Mammary epithelial cell (primary cell): ENCODE measurements around the gene RABGAP1L.

ENCODE experiments used
- EZH2 ChIP-seq: IDR thresholded peaks from 2 replicates; pipeline ENCODE4 v1.6.1; 2012; ENCODE audit warnings: low read length, inconsistent platforms, borderline replicate concordance
- TF ChIP-seq, protein P1 (sequence below), 2 donors: IDR thresholded peaks in 1 of 2; conservative IDR thresholded peaks in 1 of 2; 2 replicates each; pipeline ENCODE4 v1.5.1; 2011 to 2012; ENCODE audit warnings: inconsistent platforms in 2 of 2, low read length in 2 of 2, mild to moderate bottlenecking in 2 of 2, control low read depth in 1 of 2, low read depth in 1 of 2; ENCODE audit not compliant: insufficient read depth in 1 of 2; ENCODE audit errors: extremely low read depth in 1 of 2

DNA sequence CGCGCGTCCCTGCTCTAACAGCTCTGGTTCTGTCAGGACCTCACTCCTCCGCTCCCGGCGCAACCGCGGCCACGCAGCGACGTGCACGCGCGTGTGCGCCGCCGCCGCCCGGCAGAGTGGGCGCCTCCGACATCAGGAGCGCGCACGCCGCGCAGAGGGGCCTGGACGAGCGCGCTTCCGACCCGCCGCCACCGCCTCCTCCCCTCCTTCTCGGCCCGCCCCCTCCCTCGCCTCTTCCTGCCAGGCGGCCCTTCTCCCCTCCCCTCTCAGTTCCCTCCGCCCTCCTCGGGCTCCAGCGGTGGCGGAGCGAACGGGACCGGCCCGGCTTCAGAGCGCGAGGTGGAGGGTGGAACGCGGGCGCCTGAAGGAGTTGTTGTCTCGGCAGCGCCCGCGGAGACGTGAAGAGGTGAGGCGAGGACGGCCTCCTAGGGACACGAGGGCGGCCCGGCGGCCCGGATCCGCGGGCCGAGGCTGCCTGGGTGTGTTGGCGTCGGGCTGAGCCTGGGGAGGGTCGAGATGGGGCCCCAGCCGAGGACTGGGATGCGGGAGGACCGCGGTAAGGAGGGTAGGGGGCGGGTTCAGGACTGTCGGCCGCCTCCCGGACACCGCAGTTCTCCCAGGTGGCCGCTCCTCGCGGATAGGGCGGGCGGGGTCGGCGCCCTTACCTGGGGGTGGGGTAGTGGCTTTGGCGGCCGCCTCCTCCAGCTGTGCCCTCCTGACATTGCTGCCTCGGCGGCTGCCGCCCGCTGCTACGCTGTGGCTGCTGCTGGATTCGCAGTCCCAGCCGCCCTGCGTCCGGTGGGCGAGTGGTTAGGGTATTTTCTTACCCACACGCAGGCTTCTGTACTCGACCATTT, at the start of gene RABGAP1L:
- no peak for TF ChIP-seq EZH2
- TF ChIP-seq, protein P1, sequence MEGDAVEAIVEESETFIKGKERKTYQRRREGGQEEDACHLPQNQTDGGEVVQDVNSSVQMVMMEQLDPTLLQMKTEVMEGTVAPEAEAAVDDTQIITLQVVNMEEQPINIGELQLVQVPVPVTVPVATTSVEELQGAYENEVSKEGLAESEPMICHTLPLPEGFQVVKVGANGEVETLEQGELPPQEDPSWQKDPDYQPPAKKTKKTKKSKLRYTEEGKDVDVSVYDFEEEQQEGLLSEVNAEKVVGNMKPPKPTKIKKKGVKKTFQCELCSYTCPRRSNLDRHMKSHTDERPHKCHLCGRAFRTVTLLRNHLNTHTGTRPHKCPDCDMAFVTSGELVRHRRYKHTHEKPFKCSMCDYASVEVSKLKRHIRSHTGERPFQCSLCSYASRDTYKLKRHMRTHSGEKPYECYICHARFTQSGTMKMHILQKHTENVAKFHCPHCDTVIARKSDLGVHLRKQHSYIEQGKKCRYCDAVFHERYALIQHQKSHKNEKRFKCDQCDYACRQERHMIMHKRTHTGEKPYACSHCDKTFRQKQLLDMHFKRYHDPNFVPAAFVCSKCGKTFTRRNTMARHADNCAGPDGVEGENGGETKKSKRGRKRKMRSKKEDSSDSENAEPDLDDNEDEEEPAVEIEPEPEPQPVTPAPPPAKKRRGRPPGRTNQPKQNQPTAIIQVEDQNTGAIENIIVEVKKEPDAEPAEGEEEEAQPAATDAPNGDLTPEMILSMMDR (conservative IDR thresholded peaks at IDR 0.05 in 1 of 2, IDR thresholded peaks at IDR 0.05 in 1 of 2; ENCODE audit: extremely low read depth in 1 of 2, insufficient read depth in 1 of 2, low read depth in 1 of 2, low read length in 2 of 2), result no peak
